Measurements from ENCODE around the gene EGR1.

Gene EGR1

GRCh38 chr5:138453590-138453989 is 11.7 kb upstream of the EGR1 start:
- DNase-seq: no peak

GRCh38 chr5:138454121-138454520 is 11.2 kb upstream of the EGR1 start:
- DNase-seq: no peak

GRCh38 chr5:138455232-138455930 is 9.9 kb upstream of the EGR1 start:
- no peak for DNase-seq

GRCh38 chr5:138457531-138458275 is 7.6 kb upstream of the EGR1 start:
- DNase-seq: no peak

- no peak for DNase-seq
Measured at GRCh38 chr5:138458384-138458783, 6.9 kb upstream of the EGR1 start.

- DNase-seq: no peak
Measured at GRCh38 chr5:138458856-138459255, 6.4 kb upstream of the EGR1 start.

GRCh38 chr5:138459311-138459933 is 5.9 kb upstream of the EGR1 start:
- no peak for DNase-seq

GRCh38 chr5:138460032-138460693 is 5.1 kb upstream of the EGR1 start:
- no peak for DNase-seq

- DNase-seq: peak; percentile 68
Measured at GRCh38 chr5:138461343-138462125, 3.7 kb upstream of the EGR1 start.

- DNase-seq: no peak
Measured at GRCh38 chr5:138463419-138464007, 1.8 kb upstream of the EGR1 start.

- peak; percentile 97 for DNase-seq
Measured at GRCh38 chr5:138464008-138464387, 1.3 kb upstream of the EGR1 start.

GRCh38 chr5:138464388-138465260 is 655 bp upstream of the EGR1 start:
- DNase-seq: peak; percentile 99

GRCh38 chr5:138466125-138466899 is 1.0 kb downstream of the EGR1 start:
- peak; percentile 25 for DNase-seq

GRCh38 chr5:138466900-138467710 is 1.8 kb downstream of the EGR1 start:
- peak; percentile 31 for DNase-seq

- DNase-seq: peak; percentile 31
Measured at GRCh38 chr5:138467711-138468132, 2.4 kb downstream of the EGR1 start.

GRCh38 chr5:138468133-138468965 is 3.1 kb downstream of the EGR1 start:
- peak; percentile 28 for DNase-seq

GRCh38 chr5:138468966-138469539 is 3.8 kb downstream of the EGR1 start:
- DNase-seq: no peak

Data from fibroblast of skin of right quadriceps (primary cell).